Measurements from ENCODE around the gene GAREM1.

Gene GAREM1

GRCh38 chr18:32445846-32446245 lies 24.8 kb downstream of the GAREM1 start:
- no peak for TF ChIP-seq POLR2A (IDR thresholded peaks at IDR 0.05; ENCODE audit: extremely low read depth, insufficient read length)
- TF ChIP-seq, protein P1, sequence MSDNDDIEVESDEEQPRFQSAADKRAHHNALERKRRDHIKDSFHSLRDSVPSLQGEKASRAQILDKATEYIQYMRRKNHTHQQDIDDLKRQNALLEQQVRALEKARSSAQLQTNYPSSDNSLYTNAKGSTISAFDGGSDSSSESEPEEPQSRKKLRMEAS (IDR thresholded peaks at IDR 0.05; ENCODE audit: low read depth, low read length) = no peak
- TF ChIP-seq MYC (IDR thresholded peaks at IDR 0.05; ENCODE audit: low read depth, low read length) = no peak
- TF ChIP-seq, protein P2, sequence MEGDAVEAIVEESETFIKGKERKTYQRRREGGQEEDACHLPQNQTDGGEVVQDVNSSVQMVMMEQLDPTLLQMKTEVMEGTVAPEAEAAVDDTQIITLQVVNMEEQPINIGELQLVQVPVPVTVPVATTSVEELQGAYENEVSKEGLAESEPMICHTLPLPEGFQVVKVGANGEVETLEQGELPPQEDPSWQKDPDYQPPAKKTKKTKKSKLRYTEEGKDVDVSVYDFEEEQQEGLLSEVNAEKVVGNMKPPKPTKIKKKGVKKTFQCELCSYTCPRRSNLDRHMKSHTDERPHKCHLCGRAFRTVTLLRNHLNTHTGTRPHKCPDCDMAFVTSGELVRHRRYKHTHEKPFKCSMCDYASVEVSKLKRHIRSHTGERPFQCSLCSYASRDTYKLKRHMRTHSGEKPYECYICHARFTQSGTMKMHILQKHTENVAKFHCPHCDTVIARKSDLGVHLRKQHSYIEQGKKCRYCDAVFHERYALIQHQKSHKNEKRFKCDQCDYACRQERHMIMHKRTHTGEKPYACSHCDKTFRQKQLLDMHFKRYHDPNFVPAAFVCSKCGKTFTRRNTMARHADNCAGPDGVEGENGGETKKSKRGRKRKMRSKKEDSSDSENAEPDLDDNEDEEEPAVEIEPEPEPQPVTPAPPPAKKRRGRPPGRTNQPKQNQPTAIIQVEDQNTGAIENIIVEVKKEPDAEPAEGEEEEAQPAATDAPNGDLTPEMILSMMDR (IDR thresholded peaks at IDR 0.05; ENCODE audit: low read depth, low read length) = no peak
- no peak for DNase-seq (ENCODE audit: low read depth)
- H3K4me3 ChIP-seq (ENCODE audit: low read depth, low read length) = no peak overlapping the region

GRCh38 chr18:32443706-32444215 lies 26.9 kb downstream of the GAREM1 start:
- TF ChIP-seq, protein P1 (IDR thresholded peaks at IDR 0.05; ENCODE audit: low read depth, low read length) = no peak
- TF ChIP-seq POLR2A (IDR thresholded peaks at IDR 0.05; ENCODE audit: extremely low read depth, insufficient read length) (no peak), MYC (IDR thresholded peaks at IDR 0.05; ENCODE audit: low read depth, low read length) (no peak)
- TF ChIP-seq, protein P2 (IDR thresholded peaks at IDR 0.05; ENCODE audit: low read depth, low read length) = no peak
- H3K4me3 ChIP-seq (ENCODE audit: low read depth, low read length) = no peak overlapping the region
- DNase-seq (ENCODE audit: low read depth) = no peak

- H3K4me3 ChIP-seq (ENCODE audit: low read depth, low read length) = no peak overlapping the region
- TF ChIP-seq, protein P1 (IDR thresholded peaks at IDR 0.05; ENCODE audit: low read depth, low read length) = no peak
- TF ChIP-seq MYC (IDR thresholded peaks at IDR 0.05; ENCODE audit: low read depth, low read length) = no peak
- TF ChIP-seq, protein P2 (IDR thresholded peaks at IDR 0.05; ENCODE audit: low read depth, low read length) = no peak
- TF ChIP-seq POLR2A (IDR thresholded peaks at IDR 0.05; ENCODE audit: extremely low read depth, insufficient read length) = no peak
- no peak for DNase-seq (ENCODE audit: low read depth)
Measured at GRCh38 chr18:32443033-32443705, 27.5 kb downstream of the GAREM1 start.

GRCh38 chr18:32442575-32442974 lies 28.1 kb downstream of the GAREM1 start:
- DNase-seq (ENCODE audit: low read depth) = no peak
- H3K4me3 ChIP-seq (ENCODE audit: low read depth, low read length) = no peak overlapping the region
- TF ChIP-seq POLR2A (IDR thresholded peaks at IDR 0.05; ENCODE audit: extremely low read depth, insufficient read length) = no peak
- TF ChIP-seq, protein P1 (IDR thresholded peaks at IDR 0.05; ENCODE audit: low read depth, low read length) = no peak
- TF ChIP-seq, protein P2 (IDR thresholded peaks at IDR 0.05; ENCODE audit: low read depth, low read length) = no peak
- no peak for TF ChIP-seq MYC (IDR thresholded peaks at IDR 0.05; ENCODE audit: low read depth, low read length)

GRCh38 chr18:32441533-32441932 lies 29.1 kb downstream of the GAREM1 start:
- TF ChIP-seq POLR2A (IDR thresholded peaks at IDR 0.05; ENCODE audit: extremely low read depth, insufficient read length) (no peak), MYC (IDR thresholded peaks at IDR 0.05; ENCODE audit: low read depth, low read length) (no peak)
- TF ChIP-seq, protein P1 (IDR thresholded peaks at IDR 0.05; ENCODE audit: low read depth, low read length) = no peak
- TF ChIP-seq, protein P2 (IDR thresholded peaks at IDR 0.05; ENCODE audit: low read depth, low read length) = no peak
- DNase-seq (ENCODE audit: low read depth) = no peak
- no peak overlapping the region for H3K4me3 ChIP-seq (ENCODE audit: low read depth, low read length)

Measured in NB4 (cell line).